Astrocyte (in vitro differentiated cells and primary cell): ENCODE measurements around the gene EGLN2.
"Not testable (repeated sequence)": the region's sequence is repeated elsewhere in the genome, so short reads cannot be mapped to it uniquely, and the experiment has no call there.

ENCODE experiments used
- EZH2 ChIP-seq: IDR thresholded peaks from 2 replicates; pipeline ENCODE4 v1.6.1; 2012; ENCODE audit warnings: mild to moderate bottlenecking, low read length, inconsistent platforms; ENCODE audit not compliant: insufficient read depth
- TF ChIP-seq, protein P1 (sequence below): IDR thresholded peaks from 2 replicates; pipeline ENCODE4 v1.5.1; 2011; ENCODE audit warnings: low read depth, mild to moderate bottlenecking, inconsistent platforms, low read length, moderate library complexity; ENCODE audit not compliant: insufficient read depth

DNA sequence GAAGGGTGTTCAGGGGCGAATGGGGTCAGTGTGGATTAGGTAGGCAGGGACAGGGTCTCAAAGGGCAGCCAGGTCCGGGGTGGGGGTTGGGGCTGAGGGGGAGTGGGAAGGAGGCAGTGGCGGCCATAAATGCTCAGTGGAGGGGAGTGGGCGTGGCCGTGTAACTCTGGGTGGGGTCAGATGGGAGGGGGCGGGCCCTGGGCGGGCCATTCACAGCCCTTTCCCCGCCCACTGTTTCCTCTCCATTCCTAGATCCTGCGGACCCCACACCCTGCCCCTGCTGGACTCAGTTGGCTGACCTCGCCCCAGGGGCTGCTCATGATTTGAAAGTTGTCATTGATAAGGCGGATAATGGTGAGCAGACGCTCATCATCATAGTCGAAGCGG is 27.3 kb downstream of the EGLN2 start:
- TF ChIP-seq, protein P1, sequence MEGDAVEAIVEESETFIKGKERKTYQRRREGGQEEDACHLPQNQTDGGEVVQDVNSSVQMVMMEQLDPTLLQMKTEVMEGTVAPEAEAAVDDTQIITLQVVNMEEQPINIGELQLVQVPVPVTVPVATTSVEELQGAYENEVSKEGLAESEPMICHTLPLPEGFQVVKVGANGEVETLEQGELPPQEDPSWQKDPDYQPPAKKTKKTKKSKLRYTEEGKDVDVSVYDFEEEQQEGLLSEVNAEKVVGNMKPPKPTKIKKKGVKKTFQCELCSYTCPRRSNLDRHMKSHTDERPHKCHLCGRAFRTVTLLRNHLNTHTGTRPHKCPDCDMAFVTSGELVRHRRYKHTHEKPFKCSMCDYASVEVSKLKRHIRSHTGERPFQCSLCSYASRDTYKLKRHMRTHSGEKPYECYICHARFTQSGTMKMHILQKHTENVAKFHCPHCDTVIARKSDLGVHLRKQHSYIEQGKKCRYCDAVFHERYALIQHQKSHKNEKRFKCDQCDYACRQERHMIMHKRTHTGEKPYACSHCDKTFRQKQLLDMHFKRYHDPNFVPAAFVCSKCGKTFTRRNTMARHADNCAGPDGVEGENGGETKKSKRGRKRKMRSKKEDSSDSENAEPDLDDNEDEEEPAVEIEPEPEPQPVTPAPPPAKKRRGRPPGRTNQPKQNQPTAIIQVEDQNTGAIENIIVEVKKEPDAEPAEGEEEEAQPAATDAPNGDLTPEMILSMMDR = not testable (repeated sequence)
- TF ChIP-seq EZH2 = not testable (repeated sequence)
